ENCODE measurements around the gene TMED8.

GRCh38 chr14:77305696-77306095 lies 71.2 kb downstream of the TMED8 start:
- TF ChIP-seq, protein P1, sequence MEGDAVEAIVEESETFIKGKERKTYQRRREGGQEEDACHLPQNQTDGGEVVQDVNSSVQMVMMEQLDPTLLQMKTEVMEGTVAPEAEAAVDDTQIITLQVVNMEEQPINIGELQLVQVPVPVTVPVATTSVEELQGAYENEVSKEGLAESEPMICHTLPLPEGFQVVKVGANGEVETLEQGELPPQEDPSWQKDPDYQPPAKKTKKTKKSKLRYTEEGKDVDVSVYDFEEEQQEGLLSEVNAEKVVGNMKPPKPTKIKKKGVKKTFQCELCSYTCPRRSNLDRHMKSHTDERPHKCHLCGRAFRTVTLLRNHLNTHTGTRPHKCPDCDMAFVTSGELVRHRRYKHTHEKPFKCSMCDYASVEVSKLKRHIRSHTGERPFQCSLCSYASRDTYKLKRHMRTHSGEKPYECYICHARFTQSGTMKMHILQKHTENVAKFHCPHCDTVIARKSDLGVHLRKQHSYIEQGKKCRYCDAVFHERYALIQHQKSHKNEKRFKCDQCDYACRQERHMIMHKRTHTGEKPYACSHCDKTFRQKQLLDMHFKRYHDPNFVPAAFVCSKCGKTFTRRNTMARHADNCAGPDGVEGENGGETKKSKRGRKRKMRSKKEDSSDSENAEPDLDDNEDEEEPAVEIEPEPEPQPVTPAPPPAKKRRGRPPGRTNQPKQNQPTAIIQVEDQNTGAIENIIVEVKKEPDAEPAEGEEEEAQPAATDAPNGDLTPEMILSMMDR (IDR thresholded peaks at IDR 0.05) = no peak
- TF ChIP-seq POLR2A (IDR thresholded peaks at IDR 0.05) = no peak
- no peak for TF ChIP-seq EP300 (IDR thresholded peaks at IDR 0.05)

Data from ovary (tissue), 3 donors.